NCI-H2227 (cell line): ENCODE data around the gene DNAJC4.

Experiments used
- DNase-seq: peaks from one replicate; lab custom pipeline; 2025; ENCODE audit not compliant: unreplicated experiment; lab: John Stamatoyannopoulos, UW

DNAJC4 gene

GRCh38 chr11:64229090-64229743 is 1.1 kb upstream of the DNAJC4 start:
- no peak for DNase-seq

- no peak for DNase-seq
Observed at GRCh38 chr11:64229744-64230170, 591 bp upstream of the DNAJC4 start.

GRCh38 chr11:64230985-64231365 is 627 bp downstream of the DNAJC4 start:
- DNase-seq, result peak; percentile 62

- DNase-seq, result no peak
Observed at GRCh38 chr11:64231546-64231945, 1.2 kb downstream of the DNAJC4 start.

GRCh38 chr11:64232182-64232966 is 2.0 kb downstream of the DNAJC4 start:
- DNase-seq, result no peak

GRCh38 chr11:64232967-64233315 is 2.6 kb downstream of the DNAJC4 start:
- no peak for DNase-seq

- peak; percentile 86 for DNase-seq
Observed at GRCh38 chr11:64233913-64234586, 3.7 kb downstream of the DNAJC4 start, which contains the start of gene VEGFB. Gene VEGFB (plus strand): TSS chr11:64234584. CDS start chr11:64234834, 250 bp downstream.

GRCh38 chr11:64234647-64235379 is 4.5 kb downstream of the DNAJC4 start:
- peak; percentile 78 for DNase-seq

GRCh38 chr11:64235437-64236161 is 5.3 kb downstream of the DNAJC4 start:
- no peak for DNase-seq

- no peak for DNase-seq
Observed at GRCh38 chr11:64237484-64237951, 7.2 kb downstream of the DNAJC4 start.

- DNase-seq, result no peak
Observed at GRCh38 chr11:64238076-64238475, 7.7 kb downstream of the DNAJC4 start.

GRCh38 chr11:64238999-64239398 is 8.7 kb downstream of the DNAJC4 start:
- no peak for DNase-seq

- DNase-seq, result no peak
Observed at GRCh38 chr11:64239662-64240434, 9.5 kb downstream of the DNAJC4 start.

- peak; percentile 98 for DNase-seq
Observed at GRCh38 chr11:64240435-64241240, 10.3 kb downstream of the DNAJC4 start, which contains the start of gene FKBP2. Gene FKBP2 (plus strand): TSS chr11:64241095. CDS start chr11:64242388, 1,293 bp downstream.

- peak; percentile 99 for DNase-seq
Observed at GRCh38 chr11:64241241-64241490, 10.8 kb downstream of the DNAJC4 start.

GRCh38 chr11:64241491-64242374 is 11.4 kb downstream of the DNAJC4 start:
- peak; percentile 68 for DNase-seq

GRCh38 chr11:64243236-64243854 is 13.0 kb downstream of the DNAJC4 start:
- DNase-seq, result no peak

- no peak for DNase-seq
Observed at GRCh38 chr11:64244107-64244506, 13.8 kb downstream of the DNAJC4 start.
